G401.6 (cell line): Measurements from ENCODE around the gene IPMK.

Source experiments
- FAIRE-seq: peaks from 2 replicates; lab custom pipeline; 2012; peaks lifted over from hg19 to GRCh38; lab: Jason Lieb, UNC

The IPMK gene

DNA sequence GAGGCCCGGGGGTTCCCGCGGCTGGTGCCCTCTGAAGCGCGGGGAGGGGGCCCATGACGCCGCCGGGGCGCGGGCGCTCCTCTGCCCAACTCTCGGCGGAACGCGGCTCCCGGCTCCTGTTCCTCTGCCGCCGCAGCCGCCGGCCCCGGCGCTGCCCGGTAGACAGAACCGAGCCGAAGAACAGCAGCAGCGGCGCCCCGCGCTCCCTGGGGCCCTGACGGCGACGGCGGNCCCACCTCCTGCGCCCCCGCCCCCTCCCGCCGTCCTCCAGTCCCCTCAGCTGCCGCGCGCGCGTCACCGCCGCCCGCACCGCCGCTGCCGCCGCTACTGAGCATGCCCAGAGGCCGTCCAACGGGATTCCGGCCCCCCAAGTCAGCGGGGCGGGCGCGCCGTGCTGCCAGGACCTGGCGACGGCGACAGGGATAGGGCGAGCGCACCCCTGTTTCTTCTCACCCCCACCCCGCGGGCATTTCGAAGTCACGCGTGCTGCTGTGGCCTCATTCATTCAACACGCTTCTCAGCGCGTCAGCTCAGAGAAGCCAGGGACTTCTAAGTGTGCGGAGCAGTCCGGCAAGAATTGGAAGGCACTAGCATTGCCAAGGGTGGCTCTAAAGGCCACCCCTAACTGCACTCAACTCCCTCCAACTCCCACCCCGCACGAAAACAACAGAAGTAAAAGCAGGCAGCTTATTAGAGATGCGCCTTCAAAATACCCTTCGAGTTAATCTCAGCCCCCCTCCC, at the start of gene IPMK:
TSS of gene IPMK (minus strand) at position 182 of the 741 bp plus-strand sequence. CDS start 283 bp downstream, outside the sequence.
- no peak for FAIRE-seq

DNA sequence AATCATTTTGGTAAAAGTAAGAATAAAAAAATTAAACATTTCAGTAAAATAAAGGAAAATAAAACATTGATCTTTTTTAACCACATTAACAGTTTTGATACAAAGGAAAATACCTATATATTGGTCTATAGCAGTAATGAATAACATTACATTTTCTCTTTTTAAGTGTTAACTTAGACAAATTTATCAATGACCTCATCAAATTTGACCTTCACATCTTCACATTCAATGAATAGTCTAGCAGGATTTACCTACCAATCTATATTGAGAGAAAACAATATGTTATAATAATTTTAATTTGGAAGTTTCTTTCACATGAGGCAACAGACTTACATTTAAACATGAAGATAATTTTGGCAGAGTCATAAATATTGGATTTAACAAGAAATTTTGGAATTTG, 49.2 kb upstream of the IPMK start:
- peak; percentile 83 for FAIRE-seq

GRCh38 chr10:58311026-58311425, 43.3 kb upstream of the IPMK start:
- no peak for FAIRE-seq

DNA sequence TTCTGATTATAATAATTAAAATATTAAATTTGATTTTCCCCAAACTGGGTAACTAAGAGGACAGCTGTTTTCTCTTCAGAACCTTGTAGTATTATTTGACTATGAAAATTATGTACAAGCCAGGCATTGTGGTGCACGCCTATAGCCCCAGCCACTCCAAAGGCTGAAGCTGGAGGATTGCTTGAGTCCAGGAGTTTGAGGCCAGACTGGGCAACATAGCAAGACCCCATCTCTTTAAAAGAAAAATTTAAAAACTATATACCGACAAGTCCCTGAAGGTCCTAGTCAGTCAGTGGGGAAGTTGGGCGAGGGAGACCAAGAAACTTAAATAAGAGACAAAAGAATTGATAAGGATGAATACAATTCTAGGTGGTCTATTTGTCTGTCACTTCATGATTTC, 40.0 kb upstream of the IPMK start:
- FAIRE-seq, result no peak

GRCh38 chr10:58305821-58306220, 38.1 kb upstream of the IPMK start:
- FAIRE-seq, result no peak

GRCh38 chr10:58304099-58304633, 36.5 kb upstream of the IPMK start:
- FAIRE-seq, result no peak

- no peak for FAIRE-seq
Measured at GRCh38 chr10:58302254-58302653, 34.6 kb upstream of the IPMK start.

DNA sequence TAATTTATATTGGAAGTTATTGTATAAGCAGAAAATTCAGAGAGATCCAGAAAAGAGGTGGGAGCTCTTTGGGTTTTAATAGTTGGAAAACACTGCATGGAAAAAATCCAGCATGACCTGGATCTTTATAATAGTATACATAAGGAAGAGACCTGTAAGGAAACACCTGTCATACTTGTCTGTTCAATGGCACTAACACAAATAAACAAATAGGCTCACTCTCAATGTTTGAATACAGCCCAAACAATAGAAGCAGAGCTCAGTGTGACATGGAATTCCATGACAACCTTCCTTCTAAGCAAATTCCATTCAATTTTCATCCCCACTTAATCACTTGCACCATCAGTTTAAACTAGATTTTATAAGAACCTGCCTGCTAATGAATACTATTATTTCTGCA, 33.0 kb upstream of the IPMK start:
- no peak for FAIRE-seq

DNA sequence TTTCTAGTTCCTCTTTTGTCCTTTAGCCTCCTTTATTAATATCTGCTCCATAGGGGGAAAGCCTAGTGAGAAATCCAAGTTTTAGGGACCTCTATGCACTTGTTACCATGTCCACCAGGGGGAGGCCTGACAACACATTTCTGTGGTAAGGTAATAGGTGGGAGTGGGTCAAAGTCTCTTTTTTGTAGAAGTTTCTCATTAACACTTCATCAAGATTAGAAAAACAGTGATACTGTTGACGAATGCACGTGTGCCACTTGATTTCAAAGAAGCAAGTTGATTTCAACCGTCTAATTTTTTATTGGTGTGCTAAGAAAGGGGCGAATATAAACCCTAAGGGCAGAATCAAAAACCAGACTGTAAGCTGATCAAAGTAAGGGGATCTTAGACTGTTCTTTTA, 31.9 kb upstream of the IPMK start:
- peak; percentile 88 for FAIRE-seq

- FAIRE-seq, result no peak
Measured at GRCh38 chr10:58293989-58294388, 26.3 kb upstream of the IPMK start.

GRCh38 chr10:58291538-58292174, 24.0 kb upstream of the IPMK start:
- FAIRE-seq, result peak; percentile 53

DNA sequence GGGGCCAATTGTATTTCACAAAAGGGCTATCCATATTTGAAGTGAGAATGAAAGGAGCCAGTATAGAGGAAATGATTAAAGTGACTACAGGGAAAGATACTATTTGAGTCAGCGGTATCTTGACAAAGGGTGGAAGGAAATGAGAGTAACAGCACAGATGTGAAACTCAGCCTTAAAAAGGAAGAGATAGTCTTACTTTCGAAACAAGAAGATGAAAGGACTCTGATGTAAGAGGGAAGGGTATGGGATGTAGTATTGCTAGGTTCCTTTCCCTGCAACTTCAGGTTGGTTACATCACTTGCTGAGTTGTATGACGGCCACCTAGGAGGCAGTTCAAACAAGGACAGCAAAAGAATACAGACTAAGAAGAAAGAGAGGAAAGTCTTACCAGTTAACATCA, 14.9 kb upstream of the IPMK start:
- FAIRE-seq, result no peak

DNA sequence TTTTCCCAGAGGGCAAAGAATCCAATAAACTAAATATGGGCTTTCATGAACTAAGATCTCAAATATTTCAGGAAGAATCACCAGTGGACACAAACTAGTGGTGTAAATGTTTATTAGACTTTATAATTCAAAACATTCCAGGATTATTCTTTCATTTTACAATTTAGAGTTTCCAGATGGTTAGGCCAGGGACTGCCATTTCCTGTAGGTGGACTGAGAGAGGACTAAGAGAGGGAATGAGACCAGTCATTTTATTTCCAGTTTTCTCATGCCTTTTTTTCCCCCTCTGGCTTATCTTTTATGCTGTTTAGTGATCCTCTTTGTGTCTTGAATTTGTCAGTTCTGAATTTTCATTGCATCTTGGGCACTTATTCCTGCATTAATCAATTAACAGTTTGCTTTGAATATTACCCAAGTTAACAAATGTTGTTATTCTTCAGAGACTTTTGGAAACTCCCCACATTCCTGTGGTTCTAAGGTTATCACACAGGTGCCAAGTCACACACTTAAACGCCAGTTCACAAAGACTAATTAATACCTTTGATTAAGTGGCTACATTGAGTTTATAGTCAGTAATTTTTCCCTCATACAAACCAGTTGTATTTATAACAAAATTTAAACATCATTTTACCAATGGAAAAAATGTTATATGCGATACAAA, 13.5 kb upstream of the IPMK start:
- no peak for FAIRE-seq

DNA sequence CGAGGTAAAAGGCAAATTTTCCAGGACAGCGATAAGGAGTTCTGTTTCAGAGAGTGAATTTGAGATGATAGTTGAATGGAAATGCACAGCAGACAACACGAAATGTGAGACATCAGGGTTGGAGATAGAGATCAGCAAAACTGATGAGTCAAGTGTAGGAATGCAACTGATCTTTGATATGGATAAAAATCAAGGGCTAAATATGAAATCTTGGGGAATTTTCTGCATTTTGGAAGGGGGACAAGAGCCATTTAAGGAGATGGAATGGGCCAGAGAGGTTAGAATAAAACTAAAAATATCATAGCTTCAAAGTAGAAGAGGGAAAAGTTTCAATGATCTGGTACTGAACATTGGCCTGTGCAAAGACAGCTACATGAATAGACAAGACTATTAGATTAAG, 12.8 kb upstream of the IPMK start:
- no peak for FAIRE-seq

GRCh38 chr10:58278962-58279307, 11.2 kb upstream of the IPMK start:
- FAIRE-seq, result no peak

- FAIRE-seq, result no peak
Measured at GRCh38 chr10:58278274-58278961, 10.7 kb upstream of the IPMK start.

DNA sequence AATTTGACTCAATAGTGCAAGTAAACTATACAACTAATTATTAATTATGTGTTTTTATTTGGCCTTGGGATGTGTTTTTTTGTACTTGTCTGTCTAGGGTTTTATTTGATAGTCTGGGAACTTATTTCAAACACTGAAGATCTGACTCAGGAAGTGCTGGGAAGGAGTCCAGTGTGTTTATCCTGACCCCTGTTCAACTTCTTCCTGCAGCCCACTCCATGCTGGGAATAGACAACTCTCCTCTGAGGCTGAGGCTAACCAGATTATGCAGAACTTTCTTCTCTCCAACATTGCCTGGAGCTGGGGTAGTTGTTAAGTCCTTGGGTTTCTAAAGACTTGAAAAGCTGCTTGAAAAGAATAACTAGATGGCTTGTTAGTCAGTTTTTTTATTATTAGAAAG, 8.2 kb upstream of the IPMK start:
- FAIRE-seq, result no peak

DNA sequence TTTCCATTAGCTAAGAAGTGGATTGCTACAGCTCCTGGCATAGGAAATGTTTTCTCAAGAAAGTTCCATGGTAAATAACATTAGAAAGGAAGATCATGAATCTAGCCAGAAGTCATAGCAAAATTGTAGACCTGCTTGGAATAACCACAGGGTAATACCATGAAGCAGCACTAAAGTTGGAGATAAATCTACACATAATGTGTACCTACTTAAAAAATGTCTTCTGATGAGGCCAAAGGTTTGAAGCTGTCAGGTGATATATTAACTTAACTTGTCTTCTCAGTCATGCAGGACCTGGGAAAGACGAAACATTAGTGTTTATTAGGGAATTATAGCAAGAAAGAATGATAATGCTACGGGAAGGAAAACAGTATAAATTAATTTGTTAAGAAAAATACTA, 7.6 kb upstream of the IPMK start:
- no peak for FAIRE-seq

DNA sequence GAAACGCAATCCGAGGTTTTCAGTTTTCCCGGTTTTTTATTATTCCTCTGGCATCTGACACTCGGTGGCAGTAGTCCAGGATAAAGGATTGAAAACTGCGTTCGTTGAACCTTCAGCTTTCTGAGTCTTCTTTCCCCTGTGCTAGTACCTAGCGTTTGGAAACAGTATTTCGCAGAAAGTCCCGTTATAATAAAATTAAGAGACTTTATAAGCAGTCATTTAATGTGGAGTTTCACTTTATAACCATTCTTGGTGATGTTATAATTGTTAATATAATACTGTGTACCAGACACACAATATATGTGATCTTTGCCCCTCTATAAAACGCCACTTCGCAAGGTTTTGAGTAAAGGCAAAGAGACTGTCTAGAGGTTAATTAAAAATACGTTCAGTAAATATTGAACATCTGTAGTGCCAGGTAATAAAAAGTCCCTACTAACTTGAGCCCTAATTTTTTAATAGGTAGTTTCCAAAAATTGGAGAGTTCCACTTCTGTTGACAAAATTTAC, 2.1 kb upstream of the IPMK start:
- no peak for FAIRE-seq

GRCh38 chr10:58268946-58269781, 1.5 kb upstream of the IPMK start, which contains the start of gene CISD1:
Gene CISD1, plus strand, starts transcription at chr10:58269162. Its CDS starts 112 bp downstream, at chr10:58269274.
- FAIRE-seq, result peak; percentile 96

DNA sequence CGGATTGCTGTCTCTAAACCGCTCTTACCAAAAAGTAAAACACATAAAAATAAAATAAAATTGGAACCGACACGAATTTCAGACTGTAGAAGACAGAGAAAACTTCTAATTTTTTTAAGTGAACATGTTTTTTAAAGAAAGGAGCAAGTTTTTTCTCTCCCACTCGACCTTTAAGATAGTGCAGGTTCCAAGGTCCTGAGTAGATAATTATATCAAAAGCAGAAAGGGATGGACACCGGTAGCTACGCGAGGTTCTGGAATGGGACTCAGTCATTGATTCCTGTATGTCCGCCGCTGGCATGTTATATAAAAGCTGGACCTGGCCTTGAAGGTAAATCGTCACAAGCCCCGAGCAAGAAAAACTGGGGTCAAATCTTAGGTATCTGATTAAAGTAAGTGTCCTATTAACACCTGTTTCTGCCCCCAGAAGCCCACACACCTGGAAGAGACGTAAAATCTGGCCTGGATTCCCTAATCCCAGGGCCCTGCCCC, 806 bp upstream of the IPMK start:
- no peak for FAIRE-seq
